ENCODE measurements around the gene NFIA.
A peak's percentile ranks its signal among the peaks of the same experiment; 100 is the strongest.
"Not testable (repeated sequence)": the region's sequence is repeated elsewhere in the genome, so short reads cannot be mapped to it uniquely, and the experiment has no call there.

The NFIA gene

DNA sequence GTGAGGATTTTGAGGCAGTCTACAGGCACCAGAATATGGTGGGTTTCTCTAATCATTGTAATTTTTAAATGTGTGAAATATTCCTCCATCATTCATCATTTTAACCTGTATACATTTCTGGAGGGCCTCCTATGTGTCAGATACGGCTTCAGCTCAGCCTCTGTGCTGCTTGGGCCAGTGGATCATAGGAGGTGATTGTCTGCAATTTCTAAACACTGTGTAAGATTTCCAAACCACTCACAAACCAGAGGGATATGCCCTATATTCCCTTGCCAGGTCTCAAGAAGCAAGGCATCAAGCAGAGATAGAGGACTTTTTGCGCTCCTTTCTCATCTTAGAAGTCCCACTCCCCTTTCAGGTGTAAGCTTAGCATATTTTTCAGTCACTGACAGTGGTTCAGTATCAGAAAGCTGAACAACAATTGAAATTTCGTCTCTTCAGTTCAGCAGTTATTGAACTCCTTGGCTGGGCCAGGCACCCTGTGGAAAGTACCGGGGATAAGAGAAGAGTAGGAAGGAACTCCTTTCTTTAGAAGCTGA, 190.9 kb downstream of the NFIA start:
- H3K4me1 ChIP-seq = no peaks in the 10 kb centered on the region
- H3K27me3 ChIP-seq = no peaks in the 10 kb centered on the region
- no peak overlapping the region for H3K4me2 ChIP-seq
- H3K9me3 ChIP-seq (replicated peaks in 1 of 11) = no peaks in the 10 kb centered on the region
- H3K27ac ChIP-seq = no peak overlapping the region
- TF ChIP-seq Cebpa-rat (IDR thresholded peaks at IDR 0.05) = no peak
- no peaks in the 10 kb centered on the region for H4K20me1 ChIP-seq
- H3K36me3 ChIP-seq = no peaks in the 10 kb centered on the region
- H3K9ac ChIP-seq = no peak overlapping the region
- no peak overlapping the region for H3K4me3 ChIP-seq

DNA sequence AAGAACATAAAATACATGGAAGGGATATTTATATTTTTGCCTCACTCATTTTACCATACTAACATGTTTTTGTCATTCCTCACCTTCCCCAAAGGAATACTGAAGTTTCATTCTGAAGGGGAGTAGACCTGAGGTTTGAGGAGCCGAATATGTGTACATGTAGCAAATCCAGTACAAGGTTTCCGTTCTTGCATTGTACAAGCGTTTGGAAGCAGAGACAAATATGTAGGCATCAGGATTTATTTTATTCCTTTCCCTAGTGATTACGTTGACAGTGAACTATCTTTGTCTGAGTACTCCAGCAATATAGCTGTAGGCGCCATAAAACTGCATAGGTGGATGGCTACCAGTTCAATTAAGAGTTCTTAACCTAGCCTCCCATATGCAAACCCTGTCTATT, 191.5 kb downstream of the NFIA start:
- Histone ChIP-seq H4K20me1 (no peaks in the 10 kb centered on the region), H3K9ac (no peak overlapping the region), H3K27me3 (no peaks in the 10 kb centered on the region), H3K36me3 (no peaks in the 10 kb centered on the region), H3K9me3 (replicated peaks in 1 of 11) (no peaks in the 10 kb centered on the region), H3K4me3 (no peak overlapping the region), H3K4me1 (peaks cover 0 to under 1% (median 0%) of the 10 kb centered on the region in 10 experiments; a peak in 1 of 20 replicates), H3K27ac (no peak overlapping the region), H3K4me2 (no peak overlapping the region)
- TF ChIP-seq Cebpa-rat (IDR thresholded peaks at IDR 0.05) = no peak

- Histone ChIP-seq H3K36me3 (no peaks in the 10 kb centered on the region), H3K27me3 (no peaks in the 10 kb centered on the region), H3K4me1 (peaks cover 0 to 9% (median 0%) of the 10 kb centered on the region in 10 experiments; a peak in 3 of 20 replicates), H3K27ac (no peak overlapping the region), H4K20me1 (no peaks in the 10 kb centered on the region), H3K4me3 (no peak overlapping the region), H3K9ac (no peak overlapping the region), H3K4me2 (no peak overlapping the region), H3K9me3 (replicated peaks in 1 of 11) (no peaks in the 10 kb centered on the region)
- no peak for TF ChIP-seq Cebpa-rat (IDR thresholded peaks at IDR 0.05)
Measured at GRCh38 chr1:61274939-61275338, 192.6 kb downstream of the NFIA start.

GRCh38 chr1:61276246-61276645, 193.9 kb downstream of the NFIA start:
- Histone ChIP-seq H3K36me3 (no peaks in the 10 kb centered on the region), H3K9me3 (replicated peaks in 1 of 11) (no peaks in the 10 kb centered on the region), H3K4me3 (no peak overlapping the region), H3K4me2 (no peak overlapping the region), H3K27me3 (no peaks in the 10 kb centered on the region), H3K27ac (no peak overlapping the region), H4K20me1 (no peaks in the 10 kb centered on the region), H3K4me1 (peaks cover 0 to 9% (median 0%) of the 10 kb centered on the region in 10 experiments; a peak in 3 of 20 replicates), H3K9ac (no peak overlapping the region)
- no peak for TF ChIP-seq Cebpa-rat (IDR thresholded peaks at IDR 0.05)

DNA sequence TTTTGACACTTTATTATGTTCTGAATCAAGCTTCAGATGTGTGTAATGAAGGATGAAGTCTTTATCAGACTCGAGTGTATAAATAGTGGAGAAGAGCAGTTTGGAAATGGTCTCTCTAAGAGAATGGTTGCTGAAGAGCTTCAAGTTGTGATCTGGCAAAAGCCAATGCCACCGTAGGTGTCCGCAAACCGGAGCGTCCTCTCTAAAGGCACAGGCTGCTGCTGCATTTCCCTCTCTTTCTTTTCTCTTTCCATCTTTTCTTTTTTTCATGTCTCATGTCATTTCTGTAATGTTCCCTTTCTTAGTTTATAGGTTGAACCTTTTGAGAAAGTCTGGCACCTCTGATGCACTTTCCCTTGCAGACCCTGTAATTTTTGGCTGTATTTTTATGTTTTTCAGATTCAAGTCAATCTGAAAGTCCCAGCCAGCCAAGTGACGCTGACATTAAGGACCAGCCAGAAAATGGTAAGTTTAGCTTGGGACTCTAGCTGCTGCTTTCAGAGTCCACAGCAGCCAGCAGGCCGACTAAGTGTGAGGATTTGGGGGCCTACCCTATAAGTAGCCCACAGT, 194.8 kb downstream of the NFIA start:
- Histone ChIP-seq H3K27me3 (no peaks in the 10 kb centered on the region), H3K9me3 (replicated peaks in 1 of 11) (no peaks in the 10 kb centered on the region), H3K27ac (no peak overlapping the region), H4K20me1 (no peaks in the 10 kb centered on the region), H3K9ac (no peak overlapping the region), H3K4me2 (no peak overlapping the region), H3K4me3 (no peak overlapping the region), H3K36me3 (no peaks in the 10 kb centered on the region), H3K4me1 (peaks cover 0 to 9% (median 0%) of the 10 kb centered on the region in 10 experiments; a peak in 3 of 20 replicates)
- TF ChIP-seq Cebpa-rat (IDR thresholded peaks at IDR 0.05) = no peak

DNA sequence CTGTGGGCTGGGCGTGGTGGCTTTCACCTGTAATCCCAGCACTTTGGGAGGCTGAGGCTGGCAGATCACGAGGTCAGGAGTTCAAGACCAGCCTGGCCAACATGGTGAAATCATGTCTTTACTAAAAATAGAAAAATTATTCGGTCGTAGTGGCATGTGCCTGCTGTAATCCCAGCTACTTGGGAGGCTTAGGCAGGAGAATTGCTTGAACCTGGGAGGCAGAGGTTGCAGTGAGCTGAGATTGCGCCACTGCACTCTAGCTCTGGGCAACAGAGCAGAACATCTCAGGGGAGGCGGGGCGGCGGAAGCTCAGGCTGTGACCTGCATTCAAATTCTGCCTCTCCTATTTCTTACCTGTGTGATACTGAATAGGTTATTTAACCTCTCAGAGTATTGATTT, 196.1 kb downstream of the NFIA start:
- H3K4me1 ChIP-seq; H4K20me1 ChIP-seq; H3K9ac ChIP-seq; H3K4me3 ChIP-seq; H3K27ac ChIP-seq; H3K4me2 ChIP-seq; H3K36me3 ChIP-seq; H3K27me3 ChIP-seq; H3K9me3 ChIP-seq (replicated peaks in 1 of 11): not testable (repeated sequence)

DNA sequence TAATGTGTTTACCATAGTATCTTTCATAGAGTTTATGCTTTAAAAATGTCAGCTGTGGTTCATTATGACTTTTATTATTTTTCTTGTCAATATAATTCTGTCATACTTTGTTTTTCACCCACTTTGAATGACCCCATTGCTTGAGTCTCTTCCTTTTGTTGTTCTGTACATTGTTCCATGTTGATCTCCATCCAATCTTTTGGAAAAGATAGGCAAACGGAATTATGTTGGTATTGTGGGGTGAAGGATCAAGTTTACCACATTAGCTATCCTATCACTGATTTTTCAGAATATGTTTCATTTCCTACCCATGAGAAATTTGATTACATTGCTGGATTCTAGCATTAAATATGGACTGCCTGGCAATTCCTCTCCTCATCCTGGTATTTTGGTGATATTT, 196.6 kb downstream of the NFIA start:
- no peaks in the 10 kb centered on the region for H3K36me3 ChIP-seq
- no peak overlapping the region for H3K9ac ChIP-seq
- no peak overlapping the region for H3K4me3 ChIP-seq
- H4K20me1 ChIP-seq = no peaks in the 10 kb centered on the region
- no peak overlapping the region for H3K27ac ChIP-seq
- peaks cover 0 to 9% (median 0%) of the 10 kb centered on the region in 10 experiments; a peak in 3 of 20 replicates for H3K4me1 ChIP-seq
- peak overlapping the region in 3 of 11 experiments; percentile 1 to 43 (median 21); a peak in 5 of 22 replicates for H3K4me2 ChIP-seq
- TF ChIP-seq Cebpa-rat (IDR thresholded peaks at IDR 0.05) = no peak
- no peaks in the 10 kb centered on the region for H3K9me3 ChIP-seq (replicated peaks in 1 of 11)
- H3K27me3 ChIP-seq = no peaks in the 10 kb centered on the region

GRCh38 chr1:61279570-61279969, 197.2 kb downstream of the NFIA start:
- Histone ChIP-seq H3K4me2 (peak overlapping the region in 4 of 11 experiments; percentile 1 to 43 (median 14); a peak in 6 of 22 replicates), H3K4me1 (peaks cover 0 to 9% (median 0%) of the 10 kb centered on the region in 10 experiments; a peak in 3 of 20 replicates), H3K4me3 (no peak overlapping the region), H3K9ac (no peak overlapping the region), H3K9me3 (replicated peaks in 1 of 11) (no peaks in the 10 kb centered on the region), H3K27ac (no peak overlapping the region), H3K27me3 (no peaks in the 10 kb centered on the region), H4K20me1 (no peaks in the 10 kb centered on the region), H3K36me3 (no peaks in the 10 kb centered on the region)
- TF ChIP-seq Cebpa-rat (IDR thresholded peaks at IDR 0.05) = no peak

GRCh38 chr1:61280452-61280851, 198.1 kb downstream of the NFIA start:
- no peaks in the 10 kb centered on the region for H3K36me3 ChIP-seq
- TF ChIP-seq Cebpa-rat (IDR thresholded peaks at IDR 0.05) = no peak
- H3K9me3 ChIP-seq (replicated peaks in 1 of 11) = no peaks in the 10 kb centered on the region
- H3K4me3 ChIP-seq = no peak overlapping the region
- H3K4me1 ChIP-seq = peaks cover 0 to 9% (median 0%) of the 10 kb centered on the region in 10 experiments; a peak in 3 of 20 replicates
- H3K27ac ChIP-seq = no peak overlapping the region
- H3K27me3 ChIP-seq = no peaks in the 10 kb centered on the region
- no peaks in the 10 kb centered on the region for H4K20me1 ChIP-seq
- H3K4me2 ChIP-seq = no peak overlapping the region
- H3K9ac ChIP-seq = no peak overlapping the region

DNA sequence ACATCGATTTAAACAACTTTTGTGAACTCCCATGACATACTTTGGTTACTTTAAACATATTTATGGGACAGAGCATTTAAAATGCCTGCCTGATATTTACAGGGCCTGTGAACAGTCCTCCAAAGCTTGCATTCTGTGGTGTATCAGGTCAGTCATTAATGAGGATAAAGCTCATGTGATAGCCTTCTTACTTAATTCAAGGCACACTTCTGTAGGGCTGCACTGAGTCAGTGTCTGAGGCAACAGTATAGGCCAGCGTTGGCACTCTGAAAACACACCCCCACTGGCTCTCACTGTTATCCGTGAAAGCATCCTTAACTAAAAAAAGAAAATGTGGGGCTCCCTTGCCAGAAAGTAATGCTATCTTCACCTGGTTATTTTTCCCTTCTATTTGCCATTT, 200.0 kb downstream of the NFIA start:
- no peak overlapping the region for H3K9ac ChIP-seq
- H3K36me3 ChIP-seq = no peaks in the 10 kb centered on the region

More for the DNA sequence above, 200.0 kb downstream of the NFIA start:
- H3K4me2 ChIP-seq = no peak overlapping the region
- H3K4me1 ChIP-seq = peaks cover 0 to 9% (median 0%) of the 10 kb centered on the region in 10 experiments; a peak in 3 of 20 replicates
- H3K9me3 ChIP-seq (replicated peaks in 1 of 11) = no peaks in the 10 kb centered on the region
- no peaks in the 10 kb centered on the region for H4K20me1 ChIP-seq
- TF ChIP-seq Cebpa-rat (IDR thresholded peaks at IDR 0.05) = no peak
- no peak overlapping the region for H3K4me3 ChIP-seq
- H3K27ac ChIP-seq = no peak overlapping the region
- H3K27me3 ChIP-seq = no peaks in the 10 kb centered on the region

Measured in BLaER1 treated with 17β-estradiol and CSF1 and Interleukin-3, amounts not matched to agents 10 nM and 100 nM (cell line).